Measurements from ENCODE around the gene DLEC1. TPM values are rescaled to one million over a fixed set of nuclear protein-coding genes. Genes with fewer than 3 reads are reported as not detected.
"Not testable (repeated sequence)": the region's sequence is repeated elsewhere in the genome, so short reads cannot be mapped to it uniquely, and the experiment has no call there.

The DLEC1 gene
- total RNA-seq, 1 donor from 2014 or later = 0.11 TPM

DNA sequence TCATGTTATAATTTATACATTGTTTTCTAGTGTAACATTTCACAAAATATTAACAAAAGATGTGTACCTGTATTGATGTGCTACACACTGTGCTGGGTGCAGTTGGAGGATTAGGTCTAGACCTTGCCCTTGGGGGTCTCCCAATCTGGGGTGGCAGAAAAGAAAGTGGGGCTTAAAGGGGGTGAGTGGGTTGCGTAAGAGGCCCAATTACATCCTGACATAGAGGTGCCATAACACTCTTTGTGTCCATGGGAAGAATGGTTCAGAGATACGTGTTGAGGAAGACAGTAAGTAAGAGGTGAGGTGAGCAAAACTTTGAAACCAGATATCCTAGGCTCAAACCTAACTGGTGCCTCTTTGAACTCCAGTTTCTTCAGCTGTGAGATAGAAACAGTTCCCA lies 31.0 kb downstream of the DLEC1 start:
- DNase-seq (ENCODE audit: low spot score in 2 of 2) = no peak
- TF ChIP-seq, protein P1, sequence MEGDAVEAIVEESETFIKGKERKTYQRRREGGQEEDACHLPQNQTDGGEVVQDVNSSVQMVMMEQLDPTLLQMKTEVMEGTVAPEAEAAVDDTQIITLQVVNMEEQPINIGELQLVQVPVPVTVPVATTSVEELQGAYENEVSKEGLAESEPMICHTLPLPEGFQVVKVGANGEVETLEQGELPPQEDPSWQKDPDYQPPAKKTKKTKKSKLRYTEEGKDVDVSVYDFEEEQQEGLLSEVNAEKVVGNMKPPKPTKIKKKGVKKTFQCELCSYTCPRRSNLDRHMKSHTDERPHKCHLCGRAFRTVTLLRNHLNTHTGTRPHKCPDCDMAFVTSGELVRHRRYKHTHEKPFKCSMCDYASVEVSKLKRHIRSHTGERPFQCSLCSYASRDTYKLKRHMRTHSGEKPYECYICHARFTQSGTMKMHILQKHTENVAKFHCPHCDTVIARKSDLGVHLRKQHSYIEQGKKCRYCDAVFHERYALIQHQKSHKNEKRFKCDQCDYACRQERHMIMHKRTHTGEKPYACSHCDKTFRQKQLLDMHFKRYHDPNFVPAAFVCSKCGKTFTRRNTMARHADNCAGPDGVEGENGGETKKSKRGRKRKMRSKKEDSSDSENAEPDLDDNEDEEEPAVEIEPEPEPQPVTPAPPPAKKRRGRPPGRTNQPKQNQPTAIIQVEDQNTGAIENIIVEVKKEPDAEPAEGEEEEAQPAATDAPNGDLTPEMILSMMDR (IDR thresholded peaks at IDR 0.05) = no peak
- intact Hi-C loops (cut with DNase I) = no loop called here
- H3K27ac ChIP-seq = peak overlapping the region in 1 of 2 donors; percentile 29
- H3K4me3 ChIP-seq = no peak overlapping the region
- no peaks in the 10 kb centered on the region for H3K36me3 ChIP-seq
- H3K9me3 ChIP-seq = no peaks in the 10 kb centered on the region
- H3K4me1 ChIP-seq = peaks cover 0 to 2% of the 10 kb centered on the region in 2 donors
- H3K27me3 ChIP-seq = no peaks in the 10 kb centered on the region

DNA sequence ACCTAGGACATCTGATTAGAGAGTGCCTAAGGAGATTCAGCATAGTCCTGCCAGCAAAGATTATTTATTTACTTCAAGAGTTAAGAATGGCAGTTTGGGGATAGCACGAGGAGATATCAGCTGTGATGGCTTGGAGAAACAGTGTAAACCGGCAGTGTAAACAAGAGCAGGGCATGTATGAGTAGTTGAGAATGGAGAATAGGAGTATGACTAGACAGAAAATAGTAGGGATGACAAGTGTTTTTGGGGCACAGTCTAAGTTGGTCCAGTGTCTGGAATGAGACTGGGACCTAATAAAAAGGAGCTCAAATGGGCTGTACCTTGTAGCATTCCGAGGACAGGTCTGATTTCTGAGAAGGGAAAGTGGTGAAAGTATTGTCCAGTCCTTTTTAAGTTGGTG lies 38.1 kb downstream of the DLEC1 start:
- H3K4me3 ChIP-seq; H3K36me3 ChIP-seq; H3K4me1 ChIP-seq; H3K27ac ChIP-seq; H3K27me3 ChIP-seq; DNase-seq (ENCODE audit: low spot score in 2 of 2); intact Hi-C loops (cut with DNase I); H3K9me3 ChIP-seq: not testable (repeated sequence)

DNA sequence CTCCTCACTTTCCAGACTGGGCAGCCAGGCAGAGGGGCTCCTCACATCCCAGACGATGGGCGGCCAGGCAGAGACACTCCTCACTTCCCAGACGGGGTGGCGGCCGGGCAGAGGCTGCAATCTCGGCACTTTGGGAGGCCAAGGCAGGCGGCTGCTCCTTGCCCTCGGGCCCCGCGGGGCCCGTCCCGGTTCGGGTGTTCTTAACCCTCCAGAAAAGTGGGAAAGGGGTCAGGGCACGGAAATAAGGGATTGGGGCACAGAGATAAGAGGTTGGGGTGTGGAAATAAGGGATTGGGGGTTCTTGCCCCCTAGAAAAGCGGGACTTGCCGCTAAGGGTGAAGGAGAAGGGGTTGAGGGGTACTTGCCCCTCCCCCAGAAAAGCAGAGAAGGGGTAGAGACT lies 43.3 kb downstream of the DLEC1 start:
- H3K27ac ChIP-seq; DNase-seq (ENCODE audit: low spot score in 2 of 2); H3K4me1 ChIP-seq; H3K36me3 ChIP-seq; H3K9me3 ChIP-seq; H3K4me3 ChIP-seq; H3K27me3 ChIP-seq; intact Hi-C loops (cut with DNase I): not testable (repeated sequence)

DNA sequence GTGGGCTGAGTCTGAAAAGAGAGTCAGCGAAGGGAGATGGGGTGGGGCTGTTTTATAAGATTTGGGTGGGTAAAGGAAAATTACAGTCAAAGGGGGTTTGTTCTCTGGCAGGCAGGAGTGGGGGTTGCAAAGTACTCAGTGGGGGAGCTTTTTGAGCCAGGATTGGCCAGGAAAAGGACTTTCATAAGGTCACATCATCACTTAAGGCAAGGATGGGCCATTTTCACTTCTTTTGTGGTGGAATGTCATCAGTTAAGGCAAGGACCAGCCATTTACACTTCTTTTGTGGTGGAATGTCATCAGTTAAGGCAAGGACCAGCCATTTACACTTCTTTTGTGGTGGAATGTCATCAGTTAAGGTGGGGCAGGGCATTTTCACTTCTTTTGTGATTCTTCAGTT lies 44.2 kb downstream of the DLEC1 start:
- H3K9me3 ChIP-seq; H3K27me3 ChIP-seq; DNase-seq (ENCODE audit: low spot score in 2 of 2); H3K36me3 ChIP-seq; H3K4me1 ChIP-seq; H3K4me3 ChIP-seq; H3K27ac ChIP-seq; intact Hi-C loops (cut with DNase I): not testable (repeated sequence)

DNA sequence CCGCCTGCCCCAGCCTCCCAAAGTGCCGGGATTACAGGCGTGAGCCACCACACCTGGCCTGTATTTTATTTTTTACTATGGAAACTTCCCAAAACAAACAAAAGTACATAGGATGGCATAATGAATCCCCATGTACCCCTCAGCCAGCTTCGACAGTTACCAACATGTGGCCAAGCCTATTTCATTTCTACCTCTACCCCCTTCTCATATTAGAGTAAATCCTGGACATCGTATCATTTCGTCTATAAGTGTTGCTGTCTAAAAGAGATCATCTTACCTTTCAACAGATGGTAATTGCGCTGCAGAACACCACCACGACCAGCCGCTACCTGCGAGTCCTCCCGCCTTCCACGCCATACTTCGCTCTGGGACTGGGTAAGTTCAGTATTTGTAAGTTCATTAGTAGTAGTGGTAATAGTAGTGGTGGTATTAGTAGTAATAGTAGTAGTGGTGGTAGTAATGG lies 44.9 kb downstream of the DLEC1 start:
- TF ChIP-seq, protein P1 (IDR thresholded peaks at IDR 0.05) = no peak
- no peak overlapping the region for H3K4me3 ChIP-seq
- no peaks in the 10 kb centered on the region for H3K27me3 ChIP-seq
- H3K27ac ChIP-seq = no peak overlapping the region
- DNase-seq (ENCODE audit: low spot score in 2 of 2) = no peak
- no peaks in the 10 kb centered on the region for H3K4me1 ChIP-seq
- no peaks in the 10 kb centered on the region for H3K9me3 ChIP-seq
- intact Hi-C loops (cut with DNase I) = no loop called here
- H3K36me3 ChIP-seq = no peaks in the 10 kb centered on the region

DNA sequence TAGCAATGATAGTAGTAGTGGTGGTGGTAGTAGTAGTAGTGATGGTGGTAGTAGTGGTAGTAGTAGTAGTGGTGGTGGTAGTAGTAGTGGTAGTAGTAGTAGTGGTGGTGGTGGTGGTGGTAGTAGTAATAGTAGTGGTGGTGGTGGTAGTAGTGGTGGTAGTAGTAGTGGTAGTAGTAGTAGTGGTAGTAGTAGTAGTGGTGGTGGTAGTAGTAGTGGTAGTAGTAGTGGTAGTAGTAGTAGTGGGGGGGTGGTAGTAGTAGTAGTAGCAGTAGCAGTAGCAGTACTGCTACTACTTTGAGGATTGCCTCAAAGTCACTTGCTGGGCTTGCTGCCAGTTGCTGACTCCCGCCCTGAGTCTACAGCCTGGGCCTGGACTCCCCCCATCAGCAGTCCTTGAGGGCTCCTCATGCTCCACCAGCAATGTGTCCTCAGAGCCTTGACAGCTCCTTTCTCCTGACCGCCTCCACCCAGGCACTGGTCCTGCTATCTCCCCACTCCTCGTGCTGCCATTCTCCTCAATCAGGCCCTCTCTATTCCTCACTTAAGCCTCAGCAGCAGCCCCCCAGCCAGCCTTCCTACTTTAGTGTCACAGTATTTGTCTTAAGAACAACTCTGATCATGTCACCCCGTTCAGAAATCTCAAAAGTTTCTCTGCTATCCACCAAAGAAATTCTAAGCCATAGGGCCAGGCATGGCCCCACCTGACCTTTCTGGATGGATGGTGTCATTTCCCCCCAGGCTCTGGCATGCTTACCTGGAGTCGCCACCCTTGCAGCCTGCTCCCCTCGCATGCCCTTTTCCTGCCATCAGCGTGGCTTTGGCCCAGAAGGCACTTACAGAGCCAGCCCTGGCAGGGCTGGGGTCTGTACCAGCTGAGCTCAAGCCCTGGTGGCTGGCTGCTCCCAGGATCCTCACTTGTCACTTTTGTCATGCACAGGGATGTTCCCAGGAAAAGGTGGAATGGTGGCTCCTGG lies 45.6 kb downstream of the DLEC1 start:
- DNase-seq (ENCODE audit: low spot score in 2 of 2) = no peak
- Histone ChIP-seq H3K27ac (peak overlapping the region in 1 of 2 donors; percentile 25), H3K4me1 (no peaks in the 10 kb centered on the region), H3K27me3 (no peaks in the 10 kb centered on the region), H3K4me3 (no peak overlapping the region), H3K36me3 (no peaks in the 10 kb centered on the region), H3K9me3 (no peaks in the 10 kb centered on the region)
- intact Hi-C loops (cut with DNase I) = no loop called here
- TF ChIP-seq, protein P1 (IDR thresholded peaks at IDR 0.05) = no peak

DNA sequence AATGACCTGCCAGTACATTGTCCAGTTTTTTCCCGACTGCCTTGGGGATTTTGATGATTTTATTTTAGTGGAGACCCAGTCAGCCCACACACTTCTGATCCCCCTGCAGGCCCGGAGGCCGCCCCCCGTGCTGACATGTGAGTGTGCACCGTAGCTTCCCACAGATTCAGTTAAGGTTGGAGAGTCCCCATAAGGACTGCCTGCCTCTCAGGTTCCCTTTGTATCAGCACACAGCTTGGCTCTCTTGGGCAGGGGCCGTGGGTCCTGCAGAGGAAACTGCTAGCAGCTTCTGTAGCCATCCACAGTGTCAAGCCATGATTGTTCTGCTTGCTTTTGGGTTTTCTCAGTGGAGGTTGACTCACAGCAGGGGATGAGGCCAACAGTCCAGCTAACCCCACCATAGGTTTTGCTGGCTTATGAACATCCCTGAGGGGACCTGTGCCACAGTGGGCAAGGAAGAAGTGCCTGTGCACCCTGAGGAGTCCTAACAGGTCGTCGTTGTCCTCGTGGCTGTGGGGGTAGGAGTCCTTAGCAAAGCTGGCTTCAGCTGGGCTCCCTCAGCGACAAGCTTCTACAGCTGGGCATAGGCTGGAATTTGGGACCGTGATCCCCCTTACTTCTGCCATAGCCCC lies 46.4 kb downstream of the DLEC1 start:
- Histone ChIP-seq H3K9me3 (no peaks in the 10 kb centered on the region), H3K4me1 (no peaks in the 10 kb centered on the region), H3K27ac (peak overlapping the region in 1 of 2 donors; percentile 25), H3K27me3 (no peaks in the 10 kb centered on the region), H3K4me3 (no peak overlapping the region), H3K36me3 (no peaks in the 10 kb centered on the region)
- no peak for DNase-seq (ENCODE audit: low spot score in 2 of 2)
- TF ChIP-seq, protein P1 (IDR thresholded peaks at IDR 0.05) = no peak
- intact Hi-C loops (cut with DNase I) = no loop called here

Measured in ascending aorta (tissue), 2 donors.